HG03066 (cell line): ENCODE measurements around the gene BFAR.
"Not testable (repeated sequence)": the region's sequence is repeated elsewhere in the genome, so short reads cannot be mapped to it uniquely, and the experiment has no call there.

Source experiments
- ATAC-seq: cut with Tn5 transposase; IDR thresholded peaks from one replicate; pipeline ENCODE4 v1.9.1; 2021; ENCODE audit warnings: low read depth; ENCODE audit not compliant: unreplicated experiment

The BFAR gene

DNA sequence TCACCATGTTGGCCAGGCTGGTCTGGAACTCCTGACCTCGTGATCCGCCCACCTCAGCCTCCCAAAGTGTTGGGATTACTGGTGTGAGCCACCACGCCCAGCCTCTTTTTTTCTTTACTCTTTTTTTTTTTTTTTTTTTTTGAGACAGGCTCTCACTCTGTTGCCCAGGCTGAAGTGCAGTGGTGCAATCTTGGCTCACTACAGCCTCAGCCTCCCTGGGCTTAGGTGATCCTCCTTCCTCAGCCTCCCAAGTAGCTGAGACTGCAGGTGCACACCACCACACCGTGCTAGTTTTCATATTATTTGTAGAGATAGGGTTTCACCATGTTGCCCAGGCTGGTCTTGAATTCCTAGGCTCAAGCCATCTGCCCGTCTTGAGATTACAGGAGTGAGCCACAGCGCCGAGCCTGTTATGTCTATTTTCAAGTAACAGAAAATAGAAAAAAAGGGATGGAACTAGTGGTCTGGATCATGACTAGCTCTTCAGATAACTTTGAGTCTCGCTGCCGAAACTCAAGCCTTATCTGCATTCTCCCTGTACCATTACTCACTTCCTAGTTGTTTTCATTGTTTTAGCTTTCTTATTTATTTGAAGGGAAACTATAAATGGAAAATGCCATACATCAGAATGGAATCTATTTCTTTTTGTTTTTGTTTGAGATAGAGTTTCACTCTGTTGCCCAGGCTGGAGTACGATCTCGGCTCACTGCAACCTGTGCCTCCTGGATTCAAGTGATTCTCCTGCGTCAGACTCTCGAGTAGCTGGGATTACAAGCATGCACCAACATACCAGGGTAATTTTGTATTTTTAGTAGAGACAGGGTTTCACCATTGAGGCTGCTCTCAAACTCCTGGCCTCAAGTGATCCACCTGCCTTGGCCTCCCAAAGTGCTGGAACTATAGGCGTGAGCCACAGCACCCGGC is 53.4 kb downstream of the BFAR start:
- not testable (repeated sequence) for ATAC-seq

GRCh38 chr16:14694129-14694528 is 61.4 kb downstream of the BFAR start, which contains the start of gene PLA2G10:
Gene PLA2G10 (minus strand): TSS chr16:14694308. CDS start chr16:14694229, 79 bp downstream.
- not testable (repeated sequence) for ATAC-seq

- ATAC-seq = not testable (repeated sequence)
Measured at GRCh38 chr16:14701859-14702258, 69.1 kb downstream of the BFAR start.

- not testable (repeated sequence) for ATAC-seq
Measured at GRCh38 chr16:14702672-14703071, 69.9 kb downstream of the BFAR start.

- ATAC-seq = peak; percentile 97
Measured at GRCh38 chr16:14703156-14704011, 70.6 kb downstream of the BFAR start, which contains the start of gene NPIPA3. Gene NPIPA3 (plus strand): TSS chr16:14703411. CDS start chr16:14708944, 5,533 bp downstream.
